GM18517 (cell line): ENCODE data around the gene GCDH.
"Not testable (repeated sequence)": the region's sequence is repeated elsewhere in the genome, so short reads cannot be mapped to it uniquely, and the experiment has no call there.

Experiments used
- ATAC-seq: cut with Tn5 transposase; IDR thresholded peaks from one replicate; pipeline ENCODE4 v1.9.1; 2021; ENCODE audit warnings: mild to moderate bottlenecking, moderate library complexity; ENCODE audit not compliant: unreplicated experiment

GCDH gene

DNA sequence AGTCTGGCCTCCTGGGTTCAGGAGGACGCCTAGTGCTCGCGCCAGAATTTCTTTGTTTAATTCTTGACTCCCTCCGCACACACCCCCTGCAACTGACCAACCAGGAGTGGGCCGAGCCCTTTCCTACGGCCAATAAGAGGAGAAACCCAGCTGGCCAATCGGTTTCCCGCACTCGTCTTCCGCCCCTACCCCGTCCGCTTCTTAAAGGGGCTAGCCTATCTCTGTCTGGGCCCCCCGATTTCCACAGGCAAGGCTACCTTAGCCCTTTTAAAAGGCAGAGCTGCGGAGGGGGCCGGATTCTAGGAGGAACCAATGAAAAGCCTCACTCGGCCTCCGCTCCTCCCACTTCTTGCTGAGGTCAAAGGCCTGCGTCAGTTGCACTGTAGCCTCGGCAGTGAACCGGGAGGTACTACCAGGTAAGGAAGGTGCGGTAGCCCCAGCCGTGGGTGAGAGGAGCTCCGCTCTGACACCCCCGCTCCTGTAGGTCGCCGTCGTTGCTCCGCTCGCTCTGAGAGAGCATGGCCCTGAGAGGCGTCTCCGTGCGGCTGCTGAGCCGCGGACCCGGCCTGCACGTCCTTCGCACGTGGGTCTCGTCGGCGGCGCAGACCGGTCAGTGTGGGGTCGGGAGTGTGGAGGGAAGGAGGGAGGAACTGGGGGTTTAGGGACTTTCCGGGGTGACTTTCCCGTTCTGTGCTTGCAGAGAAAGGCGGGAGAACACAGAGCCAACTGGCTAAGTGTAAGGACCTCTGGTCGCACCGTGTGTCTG is at the start of gene GCDH:
Gene GCDH (plus strand): TSS at position 374 of the 766 bp plus-strand sequence. CDS start 145 bp downstream, at position 519.
- peak; percentile 88 for ATAC-seq

DNA sequence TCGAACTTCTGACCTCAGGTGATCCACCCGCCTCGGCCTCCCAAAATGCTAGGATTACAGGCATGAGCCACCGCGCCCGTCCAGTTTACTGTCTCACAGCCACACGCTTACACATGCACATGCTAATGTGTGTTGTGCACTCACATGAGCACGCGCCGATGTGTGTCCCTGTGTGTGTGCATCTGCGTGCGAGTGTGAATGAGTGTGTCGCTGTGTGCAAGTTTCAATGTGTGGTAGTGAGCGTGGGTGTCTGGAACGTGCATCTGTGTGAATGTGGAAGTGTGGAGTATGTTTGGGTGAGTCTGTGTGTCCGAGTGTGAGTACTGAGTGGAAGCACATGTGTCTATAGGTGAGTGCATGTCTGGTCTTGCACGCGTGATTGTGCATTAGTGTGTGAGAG is 48.4 kb upstream of the GCDH start:
- ATAC-seq: no peak

DNA sequence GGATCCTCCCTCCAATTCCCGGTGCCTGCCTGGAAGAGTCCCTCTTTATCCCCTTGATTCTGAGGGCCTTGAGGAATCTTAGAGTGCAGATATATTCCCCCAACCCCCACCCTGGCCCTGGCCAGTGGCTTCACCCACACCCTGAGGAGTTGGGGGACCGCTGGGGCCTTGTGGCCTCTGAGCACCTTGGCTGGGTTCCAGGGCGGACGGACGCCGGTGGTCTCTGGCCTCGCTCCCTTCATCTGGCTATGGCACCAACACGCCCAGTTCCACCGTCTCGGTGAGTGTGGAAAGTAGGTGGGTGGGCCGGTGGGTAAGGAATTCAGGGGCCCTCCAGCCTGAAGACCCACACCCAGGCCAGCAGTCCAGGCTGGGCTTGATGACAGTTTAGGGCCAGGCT is 47.6 kb upstream of the GCDH start:
- ATAC-seq: no peak

DNA sequence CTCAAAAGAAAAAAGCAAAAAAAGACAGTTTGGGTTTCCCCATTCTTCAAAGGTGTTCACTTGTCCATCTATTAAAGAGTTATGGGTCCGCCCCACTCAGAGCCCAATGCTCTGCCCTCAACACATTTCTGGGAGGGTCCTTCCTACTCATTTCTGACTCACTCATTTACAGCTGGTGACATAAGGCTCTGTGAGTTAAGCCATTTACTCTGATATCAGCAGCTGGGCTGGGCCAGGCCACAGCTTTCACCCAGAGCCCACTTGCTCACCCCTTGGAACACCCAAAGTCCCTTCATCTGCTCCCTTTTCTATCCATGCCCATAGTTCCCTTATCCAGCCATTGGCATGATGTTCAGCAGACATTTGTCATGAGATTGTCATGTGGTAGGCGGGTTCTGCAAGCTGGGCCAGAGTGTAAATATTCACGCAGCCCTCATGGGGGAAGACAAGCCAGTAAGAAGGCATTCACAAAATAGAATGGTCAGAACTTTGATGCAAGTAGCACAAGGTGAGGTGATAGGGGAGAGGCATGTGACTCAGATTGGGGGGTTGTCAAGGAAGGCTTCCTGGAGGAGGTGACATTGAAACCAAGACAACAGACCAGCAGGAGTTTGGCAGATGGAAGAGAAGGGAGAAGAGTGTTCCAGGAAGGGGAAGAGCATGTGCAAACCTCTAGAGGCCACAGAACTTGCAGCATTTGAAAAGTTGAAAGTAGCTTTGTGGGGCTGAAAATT is 46.8 kb upstream of the GCDH start:
- no peak for ATAC-seq

DNA sequence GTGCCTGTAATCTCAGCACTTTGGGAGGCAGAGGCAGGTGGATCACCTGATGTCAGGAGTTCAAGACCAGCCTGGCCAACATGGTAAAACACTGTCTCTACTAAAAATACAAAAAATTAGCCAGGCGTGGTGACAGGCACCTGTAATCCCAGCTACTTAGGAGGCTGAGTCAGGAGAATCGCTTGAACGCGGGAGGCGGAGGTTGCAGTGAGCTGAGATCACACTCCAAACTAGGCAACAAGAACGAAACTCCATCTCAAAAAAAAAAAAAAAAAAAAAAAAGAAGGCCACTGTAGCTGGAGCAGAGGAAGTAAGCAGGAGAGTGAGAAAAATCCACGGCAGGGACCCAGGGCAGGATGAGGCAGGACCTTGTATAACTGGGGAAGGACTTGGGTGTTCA is 44.3 kb upstream of the GCDH start:
- not testable (repeated sequence) for ATAC-seq

DNA sequence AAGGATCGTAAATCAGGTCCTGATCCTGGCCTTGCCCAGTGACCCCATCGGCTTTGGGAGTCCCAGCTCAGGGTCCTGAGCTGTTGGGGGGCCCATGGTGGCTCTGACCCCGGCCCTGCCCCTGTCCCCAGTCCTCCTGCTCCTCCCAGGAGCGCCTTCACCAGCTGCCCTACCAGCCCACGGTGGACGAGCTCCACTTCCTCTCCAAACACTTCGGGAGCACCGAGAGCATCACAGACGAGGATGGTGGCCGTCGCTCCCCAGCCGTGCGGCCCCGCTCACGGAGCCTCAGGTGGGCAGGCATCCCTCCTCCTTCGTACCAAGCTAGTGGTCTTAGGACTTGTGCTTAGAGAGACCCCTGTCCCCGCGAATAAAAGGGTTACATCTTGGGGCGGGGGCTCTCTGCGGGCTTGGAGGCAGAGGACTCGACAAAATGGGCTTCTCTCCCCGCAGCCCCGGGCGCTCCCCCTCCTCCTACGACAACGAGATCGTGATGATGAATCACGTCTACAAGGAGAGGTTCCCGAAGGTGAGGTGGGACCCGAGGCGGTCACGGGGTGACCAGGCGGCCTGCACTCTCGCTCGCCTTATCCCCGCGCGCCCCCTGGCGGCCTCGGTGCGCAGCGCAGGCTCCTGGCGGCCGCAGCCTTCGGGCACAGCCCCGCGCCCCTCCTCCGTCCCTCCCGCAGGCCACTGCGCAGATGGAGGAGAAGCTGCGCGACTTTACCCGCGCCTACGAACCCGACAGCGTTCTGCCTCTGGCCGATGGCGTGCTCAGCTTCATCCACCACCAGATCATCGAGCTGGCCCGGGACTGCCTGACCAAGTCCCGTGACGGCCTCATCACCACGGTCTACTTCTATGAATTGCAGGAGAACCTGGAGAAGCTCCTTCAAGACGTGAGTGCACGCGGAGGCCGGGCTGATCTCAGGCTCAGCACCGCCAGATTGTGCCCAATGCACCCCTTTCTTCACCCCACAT is 43.5 kb upstream of the GCDH start:
- peak; percentile 59 for ATAC-seq

DNA sequence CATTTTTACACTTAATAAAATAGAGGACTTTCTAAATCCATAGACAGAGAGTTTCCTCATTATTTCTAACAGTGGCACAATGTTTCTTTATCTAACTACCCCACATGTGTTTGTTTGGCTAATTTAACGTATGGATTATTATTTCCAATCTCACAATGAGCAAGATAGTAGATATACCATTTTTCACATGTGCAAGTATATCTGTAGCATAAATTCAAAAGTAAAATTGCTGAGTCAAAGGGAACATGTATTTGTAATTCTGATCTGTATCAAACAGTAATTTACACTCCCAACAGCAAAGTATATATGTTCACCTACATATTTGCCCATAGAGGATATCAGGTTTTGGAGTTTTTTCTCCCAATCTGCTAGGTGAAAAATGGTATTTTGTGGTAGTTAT is 34.3 kb upstream of the GCDH start:
- no peak for ATAC-seq

DNA sequence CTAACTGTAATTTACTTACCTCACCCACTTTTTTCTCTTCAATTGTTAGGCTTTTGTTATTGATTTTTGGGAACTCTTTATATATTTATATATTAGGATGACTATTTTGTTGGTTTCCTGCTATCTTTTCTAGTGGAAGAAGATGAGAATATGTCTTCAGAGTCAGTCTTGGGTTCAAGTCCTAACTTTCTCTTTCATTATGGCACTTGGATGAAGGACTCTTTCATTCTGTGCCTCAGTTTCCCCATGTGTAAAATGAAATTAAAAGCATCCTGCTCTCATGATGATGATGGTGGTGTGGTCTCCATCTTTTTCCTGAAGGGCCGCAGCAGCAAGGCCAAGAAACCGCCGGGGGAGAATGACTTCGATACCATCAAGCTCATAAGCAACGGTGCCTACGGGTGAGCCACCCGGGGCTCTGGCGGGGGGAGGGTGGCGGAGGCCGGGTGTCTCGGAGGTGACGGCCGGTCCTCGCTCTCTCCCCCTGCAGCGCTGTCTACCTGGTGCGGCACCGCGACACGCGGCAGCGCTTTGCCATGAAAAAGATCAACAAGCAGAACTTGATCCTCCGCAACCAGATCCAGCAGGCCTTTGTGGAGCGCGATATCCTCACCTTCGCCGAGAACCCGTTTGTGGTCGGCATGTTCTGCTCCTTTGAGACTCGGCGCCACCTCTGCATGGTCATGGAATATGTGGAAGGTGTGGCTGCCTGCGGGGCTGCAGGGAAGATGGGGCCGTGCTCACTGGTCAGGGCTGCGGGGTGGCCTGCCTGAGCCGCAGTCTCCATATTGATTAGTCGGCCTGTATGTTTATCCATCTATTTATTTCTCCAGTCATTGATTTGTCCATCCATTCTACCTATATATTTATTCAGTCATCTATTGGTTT is 32.7 kb upstream of the GCDH start:
- no peak for ATAC-seq

DNA sequence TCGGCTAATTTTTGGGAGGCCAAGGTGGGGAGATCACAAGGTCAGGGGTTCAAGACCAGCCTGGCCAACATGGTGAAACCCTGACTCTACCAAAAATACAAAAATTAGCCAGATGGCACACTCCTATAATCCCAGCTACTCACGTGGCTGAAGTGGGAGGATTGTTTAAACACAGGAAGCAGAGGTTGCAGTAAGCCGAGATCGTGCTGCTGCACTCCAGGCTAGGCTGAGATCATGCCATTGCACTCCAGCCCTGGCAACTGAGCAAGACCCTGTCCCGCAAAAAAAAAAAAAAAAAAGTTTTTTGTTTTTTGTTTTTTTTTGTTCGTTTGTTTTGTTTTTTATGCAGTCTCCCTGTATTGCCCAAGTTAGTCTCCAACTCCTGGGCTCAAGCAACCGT is 31.4 kb upstream of the GCDH start:
- ATAC-seq: no peak

DNA sequence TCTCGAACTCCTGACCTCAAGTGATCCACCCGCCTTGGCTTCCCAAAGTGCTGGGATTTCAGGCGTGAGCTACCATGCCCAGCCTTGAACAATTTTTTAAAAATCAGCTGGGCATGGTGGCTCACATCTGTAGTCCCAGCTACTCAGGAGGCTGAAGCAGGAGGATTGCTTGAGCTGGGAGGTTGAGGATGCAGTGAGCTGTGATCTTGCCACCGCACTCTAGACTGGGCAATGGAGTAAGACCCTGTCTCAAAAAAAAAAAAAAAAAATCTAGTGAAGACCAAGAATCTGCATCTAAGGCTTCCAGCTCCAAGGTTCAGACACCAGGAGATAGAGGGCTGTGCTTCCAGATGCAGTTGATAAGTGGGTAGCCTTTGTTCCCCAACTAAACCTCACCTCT is 26.8 kb upstream of the GCDH start:
- ATAC-seq: no peak

DNA sequence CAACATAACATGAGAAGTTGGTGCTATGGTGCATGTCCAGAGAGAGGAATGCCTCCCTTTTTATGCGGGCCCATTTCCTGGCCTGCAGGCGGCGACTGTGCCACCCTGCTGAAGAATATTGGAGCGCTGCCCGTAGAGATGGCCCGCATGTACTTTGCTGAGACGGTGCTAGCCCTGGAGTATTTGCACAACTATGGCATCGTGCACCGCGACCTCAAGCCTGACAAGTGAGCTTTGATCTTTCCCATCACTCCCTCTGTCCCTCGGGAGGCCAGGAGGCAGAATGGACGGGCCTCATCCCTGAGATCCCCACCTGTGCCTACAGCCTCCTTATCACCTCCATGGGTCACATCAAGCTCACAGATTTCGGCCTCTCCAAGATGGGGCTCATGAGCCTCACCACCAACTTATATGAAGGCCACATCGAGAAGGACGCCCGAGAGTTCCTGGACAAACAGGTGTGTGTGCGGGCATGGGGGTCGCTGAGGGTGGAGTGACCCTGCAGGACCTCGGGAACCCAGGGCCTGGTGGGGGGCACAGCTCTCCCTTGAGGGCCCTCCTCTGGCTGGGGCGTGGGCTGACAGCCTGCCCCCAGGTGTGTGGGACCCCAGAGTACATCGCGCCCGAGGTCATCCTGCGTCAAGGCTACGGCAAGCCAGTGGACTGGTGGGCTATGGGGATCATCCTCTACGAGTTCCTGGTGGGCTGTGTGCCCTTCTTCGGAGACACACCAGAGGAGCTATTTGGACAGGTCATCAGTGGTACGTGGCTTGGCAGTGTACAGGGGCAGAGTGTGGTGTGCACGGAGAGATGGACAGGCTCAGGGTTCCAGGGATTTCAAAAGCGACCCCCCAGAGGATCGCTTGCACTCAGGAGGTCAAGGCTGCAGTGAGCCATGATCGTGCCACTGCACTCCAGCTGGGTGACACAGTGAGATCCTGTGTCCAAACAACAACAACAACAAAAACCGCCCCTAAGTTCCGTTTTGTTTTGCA is 25.9 kb upstream of the GCDH start:
- ATAC-seq: no peak

DNA sequence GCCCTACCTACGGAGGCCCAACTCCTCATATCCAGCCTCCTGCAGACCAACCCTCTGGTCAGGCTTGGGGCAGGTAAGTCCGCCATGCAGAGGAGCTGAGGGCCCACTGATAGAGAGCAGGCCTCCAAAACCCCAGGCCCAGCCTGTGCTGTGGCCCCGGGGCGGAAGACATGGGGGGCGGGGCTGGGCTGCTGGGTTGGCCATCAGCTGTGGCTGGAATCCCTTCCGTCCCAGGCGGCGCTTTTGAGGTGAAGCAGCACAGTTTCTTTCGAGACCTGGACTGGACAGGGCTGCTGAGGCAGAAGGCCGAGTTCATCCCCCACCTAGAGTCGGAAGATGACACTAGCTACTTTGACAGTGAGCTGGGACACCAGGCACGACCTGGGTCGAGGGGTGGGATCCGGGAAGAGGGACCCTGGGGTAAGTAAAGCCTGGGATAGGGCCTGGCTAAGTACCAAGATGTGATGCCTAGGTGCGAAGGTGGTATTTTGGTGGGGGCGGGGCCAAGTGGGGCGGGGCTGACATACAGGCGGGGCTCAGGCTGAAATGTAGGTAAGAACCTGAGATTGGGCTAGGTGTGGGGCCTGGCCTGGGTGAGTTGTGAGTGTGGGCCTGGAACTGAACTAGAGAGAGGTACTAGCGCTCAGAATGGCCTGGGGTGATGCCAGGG is 25.1 kb upstream of the GCDH start:
- ATAC-seq: no peak

DNA sequence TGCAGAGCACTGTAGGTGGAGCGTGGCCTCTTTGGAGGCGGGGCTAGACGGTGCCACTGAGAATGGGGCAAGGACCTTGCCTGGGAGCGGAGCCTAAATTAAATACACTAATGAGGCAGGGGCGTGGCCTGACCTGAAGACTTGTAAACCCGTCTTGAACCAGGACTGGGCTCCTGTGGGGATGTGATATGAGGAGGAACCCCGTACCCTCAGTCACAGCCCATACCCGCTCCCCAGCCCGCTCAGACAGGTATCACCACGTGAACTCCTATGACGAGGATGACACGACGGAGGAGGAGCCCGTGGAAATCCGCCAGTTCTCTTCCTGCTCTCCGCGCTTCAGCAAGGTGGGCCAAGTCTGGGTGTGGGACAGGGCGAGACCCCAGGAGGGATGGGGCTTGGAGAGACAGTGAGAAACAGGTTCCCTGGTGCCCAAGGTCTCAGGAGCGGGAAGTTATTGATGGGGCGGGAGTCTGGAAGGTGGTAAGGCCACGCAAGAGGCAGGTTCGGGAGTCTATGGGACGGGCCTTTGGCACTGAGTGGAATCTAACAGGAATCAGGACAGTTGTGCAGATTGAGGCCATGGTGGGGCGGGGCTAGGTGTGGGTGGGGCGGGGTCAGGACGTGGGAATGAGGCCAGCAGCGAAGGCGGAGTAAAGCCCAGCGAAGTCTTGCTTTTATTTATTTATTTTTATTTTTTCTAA is 24.4 kb upstream of the GCDH start:
- no peak for ATAC-seq

DNA sequence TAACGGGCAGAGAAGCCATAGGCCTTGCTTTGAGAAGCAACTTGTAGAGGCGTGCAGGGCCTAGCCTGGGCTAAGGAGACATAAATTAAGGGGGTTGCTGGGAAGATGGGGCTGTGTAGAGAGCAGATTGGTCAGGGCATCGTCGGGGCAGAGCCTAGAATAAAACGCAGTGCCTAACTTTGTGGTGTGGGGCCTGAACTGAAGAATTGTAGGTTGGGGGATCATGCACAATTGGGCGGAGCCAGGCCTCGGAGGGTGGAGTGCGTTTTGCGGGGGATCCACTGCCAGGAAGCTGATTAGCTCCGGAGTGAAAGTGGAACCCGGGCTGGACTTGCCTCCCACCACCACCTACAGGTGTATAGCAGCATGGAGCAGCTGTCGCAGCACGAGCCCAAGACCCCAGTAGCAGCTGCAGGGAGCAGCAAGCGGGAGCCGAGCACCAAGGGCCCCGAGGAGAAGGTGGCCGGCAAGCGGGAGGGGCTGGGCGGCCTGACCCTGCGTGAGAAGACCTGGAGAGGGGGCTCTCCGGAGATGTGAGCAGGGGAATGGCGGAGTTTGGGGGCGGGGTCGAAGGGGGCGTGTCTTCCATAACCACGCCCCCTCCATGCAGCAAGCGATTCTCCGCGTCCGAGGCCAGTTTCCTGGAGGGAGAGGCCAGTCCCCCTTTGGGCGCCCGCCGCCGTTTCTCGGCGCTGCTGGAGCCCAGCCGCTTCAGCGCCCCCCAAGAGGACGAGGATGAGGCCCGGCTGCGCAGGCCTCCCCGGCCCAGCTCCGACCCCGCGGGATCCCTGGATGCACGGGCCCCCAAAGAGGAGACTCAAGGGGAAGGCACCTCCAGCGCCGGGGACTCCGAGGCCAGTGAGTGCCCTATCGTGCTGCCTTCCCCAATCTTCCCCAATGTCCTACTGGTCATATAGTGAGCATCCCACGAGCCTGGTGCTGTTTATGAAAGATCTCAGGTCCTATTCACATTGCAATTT is 23.6 kb upstream of the GCDH start:
- ATAC-seq: no peak

DNA sequence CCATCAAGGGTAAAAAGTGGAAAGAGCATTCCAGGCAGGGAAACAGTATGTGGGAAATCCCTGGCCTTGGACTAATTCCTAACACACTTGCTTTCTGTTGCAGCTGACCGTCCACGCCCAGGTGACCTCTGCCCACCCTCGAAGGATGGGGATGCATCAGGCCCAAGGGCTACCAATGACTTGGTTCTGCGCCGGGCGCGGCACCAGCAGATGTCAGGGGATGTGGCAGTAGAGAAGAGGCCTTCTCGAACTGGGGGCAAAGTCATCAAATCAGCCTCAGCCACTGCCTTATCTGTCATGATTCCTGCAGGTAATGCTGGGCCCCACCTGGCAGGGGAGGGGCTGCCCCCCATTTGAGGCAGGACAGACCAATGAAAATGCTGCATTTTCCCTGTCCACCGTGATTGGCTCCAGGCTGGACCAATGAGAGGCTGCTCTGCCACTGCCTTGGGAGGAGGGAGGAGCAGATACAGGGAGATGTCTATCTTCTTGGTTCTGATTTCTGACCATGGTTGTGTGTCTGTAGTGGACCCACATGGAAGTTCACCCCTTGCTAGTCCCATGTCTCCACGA is 22.3 kb upstream of the GCDH start:
- ATAC-seq: no peak

DNA sequence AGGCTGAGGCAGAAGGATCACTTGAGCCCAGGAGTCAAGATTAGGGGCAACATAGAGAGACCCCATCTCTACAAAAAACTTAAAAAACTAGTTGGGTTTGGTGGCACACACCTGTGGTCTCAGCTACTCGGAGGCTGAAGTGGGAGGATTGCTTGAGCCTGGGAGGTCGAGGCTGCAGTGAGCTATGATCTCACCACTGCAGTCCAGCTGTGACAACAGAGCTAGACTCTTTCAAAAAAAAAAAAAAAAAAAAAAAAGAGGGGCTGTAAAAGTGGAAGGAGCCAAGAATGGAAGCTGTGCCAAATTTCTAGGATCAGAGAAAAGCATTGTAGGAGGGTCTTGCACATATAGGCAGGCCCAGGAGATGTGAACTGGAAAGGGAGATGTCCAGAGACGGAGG is 19.3 kb upstream of the GCDH start:
- ATAC-seq: no peak
